RCC 7860 (cell line): ENCODE data around the gene ATF6.

Experiments used
- DNase-seq: peaks from one replicate; pipeline ENCODE4 v3.0.0-alpha.2; 2015; ENCODE audit warnings: low spot score
- FAIRE-seq: peaks from 2 replicates; lab custom pipeline; 2012; peaks lifted over from hg19 to GRCh38; lab: Jason Lieb, UNC

The ATF6 gene

DNA sequence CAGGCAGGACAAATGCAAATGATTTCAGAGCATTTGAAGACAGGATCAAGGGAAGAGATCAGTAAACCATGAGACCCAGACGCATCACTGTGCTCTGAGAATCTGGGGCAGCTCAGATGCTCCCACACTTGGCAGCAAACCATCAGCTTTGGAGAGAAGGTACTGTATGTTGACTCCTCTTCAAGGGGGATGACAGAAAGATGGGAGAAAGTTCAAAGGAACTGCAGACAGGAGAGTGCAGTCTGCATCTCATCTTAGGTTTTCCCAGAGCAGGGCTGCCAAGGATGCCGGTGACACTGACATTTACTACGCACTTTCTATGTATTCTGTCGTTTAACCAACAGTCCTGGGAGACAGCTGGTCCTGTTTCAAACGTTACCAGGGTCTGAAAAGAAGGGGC, 221.8 kb downstream of the ATF6 start:
- DNase-seq = no peak
- FAIRE-seq = no peak

DNA sequence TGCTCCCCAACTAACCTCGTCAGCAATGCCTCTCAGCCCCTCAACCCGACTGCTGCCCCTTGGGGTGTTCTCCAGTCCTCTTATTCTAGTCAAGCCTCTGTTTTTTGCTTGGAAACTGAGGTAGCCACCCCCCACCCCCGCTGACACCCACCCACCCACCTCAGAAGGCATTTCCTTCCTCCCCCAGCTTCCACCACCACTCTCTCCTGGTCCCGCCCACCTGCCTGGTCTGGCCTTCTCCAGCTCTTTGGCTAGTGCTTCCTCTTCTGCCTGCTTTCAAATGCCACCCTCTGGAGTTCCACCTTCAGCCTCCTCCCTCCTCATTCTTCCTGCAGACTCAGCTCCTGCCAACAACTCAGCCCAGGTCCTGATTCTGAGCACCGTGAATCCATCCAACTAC, 222.3 kb downstream of the ATF6 start:
- DNase-seq (no peak), FAIRE-seq (no peak)

DNA sequence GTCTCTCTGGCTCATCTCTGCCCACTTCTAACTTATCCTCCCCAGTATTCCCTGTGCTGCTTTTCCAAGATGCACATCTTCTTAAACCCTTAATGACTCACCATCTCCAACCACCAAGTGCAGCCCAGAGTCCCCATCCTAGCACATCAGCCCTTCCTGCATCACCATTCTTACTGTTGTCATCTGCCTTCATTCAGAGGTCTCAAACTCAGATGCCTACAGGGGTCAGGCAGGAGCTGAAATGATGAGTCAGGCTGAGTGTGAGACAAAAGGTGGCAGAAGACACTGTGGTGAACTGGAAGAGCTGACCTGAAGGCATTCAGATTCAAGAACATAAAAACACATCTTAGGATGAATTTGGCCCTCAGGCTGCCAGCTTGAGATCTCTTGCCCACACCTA, 223.0 kb downstream of the ATF6 start:
- DNase-seq (peak; percentile 42), FAIRE-seq (no peak)

DNA sequence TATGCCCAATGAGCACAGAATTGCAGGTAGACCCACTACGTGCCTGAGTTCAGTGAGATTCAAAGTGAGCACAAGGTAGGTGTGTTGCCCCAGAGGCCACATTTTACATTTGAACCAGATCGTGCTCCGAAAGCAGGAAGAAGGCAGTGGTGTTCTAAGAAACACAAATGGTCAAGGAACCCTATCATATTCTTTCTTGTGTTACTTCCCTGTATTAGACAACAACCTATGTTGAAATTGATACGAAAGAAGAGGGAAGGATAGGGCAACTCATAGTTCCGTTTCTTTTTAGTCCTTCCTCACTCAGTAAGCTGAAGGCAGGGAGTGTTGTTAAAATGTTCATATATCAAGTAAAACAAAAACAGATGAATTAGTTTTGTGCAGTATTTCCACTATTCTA, 223.7 kb downstream of the ATF6 start:
- no peak for FAIRE-seq
- DNase-seq = no peak

DNA sequence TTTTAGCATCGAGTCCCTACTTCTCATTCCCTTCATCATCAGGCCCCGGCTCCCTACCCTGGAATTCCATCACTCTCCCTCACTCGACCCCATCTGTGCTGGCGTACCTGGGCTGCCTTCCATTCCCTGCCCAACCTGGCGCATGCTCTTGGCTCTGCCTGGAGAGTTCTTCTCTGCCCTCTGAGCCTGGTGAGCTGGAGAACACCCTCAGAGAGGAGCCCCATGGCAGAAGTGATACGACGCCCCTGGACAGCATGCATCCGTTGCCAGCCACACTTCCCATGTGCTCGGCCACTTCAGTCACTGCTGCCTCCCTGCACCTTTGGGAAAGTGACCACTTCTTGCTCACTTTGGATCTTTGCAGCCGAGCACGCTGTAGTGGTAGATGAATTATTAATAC, 227.5 kb downstream of the ATF6 start:
- FAIRE-seq = no peak
- no peak for DNase-seq

DNA sequence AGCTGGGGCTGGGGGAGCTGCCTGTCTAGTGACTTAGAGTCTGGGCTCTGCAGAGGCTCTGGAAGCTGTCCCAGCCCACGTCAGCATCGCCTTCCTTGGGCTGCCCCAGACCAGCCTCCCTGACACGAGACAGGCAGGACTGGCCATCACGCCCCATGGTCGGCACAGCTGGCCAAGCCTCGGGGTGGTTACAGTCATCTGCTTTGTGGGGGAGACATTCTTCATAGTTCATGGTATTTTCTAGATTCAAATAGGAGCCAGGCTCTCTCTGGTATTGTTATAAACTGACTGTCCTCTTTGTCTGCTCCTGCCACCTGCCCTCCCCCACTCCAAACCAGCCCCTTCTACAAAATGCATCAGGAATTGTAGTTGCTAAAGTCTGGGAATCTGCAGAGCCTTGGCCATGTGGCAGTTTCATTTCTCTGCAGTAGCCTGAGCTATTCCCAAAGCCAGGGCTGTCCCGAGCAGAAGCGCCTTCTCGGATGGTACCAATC, 228.1 kb downstream of the ATF6 start:
- FAIRE-seq (no peak), DNase-seq (no peak)

DNA sequence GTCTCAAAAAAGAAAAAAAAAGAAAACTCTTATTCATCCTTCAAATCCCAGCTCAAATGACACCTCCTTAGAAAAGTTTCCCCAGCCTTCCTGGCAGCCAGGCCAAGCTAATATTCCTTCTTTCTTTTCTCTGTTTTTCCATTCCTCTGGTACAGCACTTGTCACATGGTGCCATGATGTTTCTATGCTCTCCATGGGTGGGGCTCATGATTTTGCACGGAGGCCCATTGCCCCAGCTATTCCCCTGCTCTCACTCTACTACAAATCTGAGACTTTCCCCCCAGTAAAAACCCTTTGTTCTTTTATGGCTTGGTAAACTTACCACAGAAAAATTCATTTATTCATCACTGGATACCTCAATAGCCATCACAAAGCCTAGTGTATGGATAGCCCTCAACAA, 231.0 kb downstream of the ATF6 start:
- no peak for DNase-seq
- FAIRE-seq = no peak

DNA sequence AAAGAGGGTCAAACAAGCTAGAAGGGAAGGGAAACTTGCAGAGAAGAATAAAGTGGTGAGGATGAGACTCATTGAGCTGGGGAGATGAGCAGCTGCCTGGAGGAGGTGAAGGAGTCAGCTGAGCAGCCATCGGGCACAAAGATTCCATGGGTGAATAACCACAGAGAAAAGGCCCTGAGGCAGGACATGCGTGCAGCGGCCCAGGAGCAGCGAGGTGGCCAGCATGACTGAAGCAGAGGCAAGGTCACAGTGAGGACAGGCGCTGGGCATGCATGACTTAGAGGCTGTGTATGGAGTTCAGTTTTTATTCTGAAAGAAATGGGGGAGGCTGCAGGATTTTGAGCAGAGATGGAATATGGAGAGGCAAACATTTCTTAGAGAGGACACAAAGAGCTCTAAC, 232.7 kb downstream of the ATF6 start:
- DNase-seq = peak; percentile 83
- FAIRE-seq = peak; percentile 87

DNA sequence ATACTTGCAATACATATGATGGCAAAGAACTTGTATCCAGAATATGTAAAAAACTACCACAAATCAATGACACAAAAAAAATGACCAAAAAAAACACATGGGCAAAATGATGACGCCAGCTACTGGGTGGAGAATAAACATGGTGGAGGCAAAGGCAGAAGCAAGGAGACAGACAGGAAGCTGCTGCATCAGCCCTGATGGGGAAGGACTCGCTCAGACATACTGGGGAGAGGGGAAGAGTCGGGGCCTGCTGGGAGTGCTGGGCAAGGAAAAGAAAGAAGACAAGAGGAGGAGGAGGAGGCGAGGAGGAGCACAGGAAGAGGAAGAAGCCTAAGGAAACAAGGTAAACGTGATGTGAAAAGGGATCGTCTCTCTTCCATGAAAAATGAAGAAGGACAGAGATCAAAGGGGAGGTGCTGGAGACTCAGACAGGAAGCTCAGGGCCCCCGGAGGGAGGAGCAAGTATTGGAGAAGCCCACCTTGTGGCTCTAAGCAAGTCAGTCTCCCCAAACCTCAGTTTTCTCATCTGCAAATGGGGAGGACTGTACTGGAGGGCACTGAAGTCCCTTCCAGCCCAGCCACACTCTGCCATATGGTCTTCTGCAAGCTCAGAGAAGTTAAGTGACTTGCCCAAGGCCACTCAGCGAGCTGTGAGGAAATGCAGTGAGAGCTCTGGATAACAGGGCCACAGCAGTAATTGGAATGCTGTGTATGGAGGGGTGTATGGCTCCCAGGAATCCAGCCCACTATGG, 233.4 kb downstream of the ATF6 start:
- DNase-seq (no peak), FAIRE-seq (no peak)

DNA sequence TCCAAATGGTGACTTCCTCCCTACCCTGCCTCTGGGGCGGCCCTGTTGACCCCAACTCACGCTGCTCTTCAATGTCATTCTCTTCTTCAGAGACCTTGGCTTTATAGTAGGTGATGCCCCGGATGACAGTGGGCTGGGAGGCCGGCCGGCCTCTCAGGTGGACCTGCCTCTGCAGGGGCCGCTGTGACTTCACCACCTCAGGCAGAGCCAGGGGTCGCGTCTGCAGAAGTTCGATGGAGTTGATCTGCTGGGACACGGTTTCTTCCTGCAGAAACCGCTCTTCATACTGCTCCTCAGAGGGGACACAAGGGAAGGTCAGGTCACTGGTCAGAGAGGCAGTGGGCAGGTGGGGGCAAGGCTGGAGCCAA, 233.9 kb downstream of the ATF6 start:
- FAIRE-seq = no peak
- no peak for DNase-seq

DNA sequence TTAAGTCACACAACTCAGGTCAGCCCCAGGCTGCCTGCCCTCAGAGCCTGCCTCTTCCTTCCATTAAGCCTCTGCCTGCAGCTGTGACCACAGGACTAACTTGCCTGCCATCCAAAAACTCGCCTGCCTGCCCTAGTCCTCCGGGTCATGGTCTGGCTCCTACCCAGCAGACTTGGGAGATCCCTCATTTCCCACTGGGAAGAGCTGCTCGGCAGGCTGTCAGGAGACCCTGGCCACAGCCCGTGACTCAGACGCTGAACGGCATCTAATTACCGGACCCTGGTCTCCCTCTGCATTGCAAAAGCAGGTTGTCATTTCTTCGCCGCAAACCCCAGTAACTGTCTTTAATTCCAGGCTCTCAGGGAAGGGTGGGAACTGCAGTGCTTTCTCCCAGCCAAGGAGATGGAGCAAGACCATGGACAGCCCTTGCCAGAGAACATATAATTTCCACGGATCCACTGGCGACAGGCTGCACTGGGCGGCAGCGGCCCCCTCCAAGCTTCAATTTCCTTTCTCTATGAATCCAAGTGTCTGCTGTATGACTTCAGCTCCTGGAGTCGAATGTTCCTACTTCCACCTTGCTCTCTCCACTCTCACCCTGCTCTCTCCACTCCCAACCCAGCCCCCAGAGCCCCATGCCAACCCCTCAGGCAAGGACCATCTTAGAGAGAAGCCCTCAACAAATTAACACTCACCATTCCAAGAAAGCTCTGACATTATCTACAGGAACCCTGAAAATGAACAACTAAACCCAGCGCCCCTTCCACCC, 237.1 kb downstream of the ATF6 start:
- FAIRE-seq (peak; percentile 94), DNase-seq (peak; percentile 96)

DNA sequence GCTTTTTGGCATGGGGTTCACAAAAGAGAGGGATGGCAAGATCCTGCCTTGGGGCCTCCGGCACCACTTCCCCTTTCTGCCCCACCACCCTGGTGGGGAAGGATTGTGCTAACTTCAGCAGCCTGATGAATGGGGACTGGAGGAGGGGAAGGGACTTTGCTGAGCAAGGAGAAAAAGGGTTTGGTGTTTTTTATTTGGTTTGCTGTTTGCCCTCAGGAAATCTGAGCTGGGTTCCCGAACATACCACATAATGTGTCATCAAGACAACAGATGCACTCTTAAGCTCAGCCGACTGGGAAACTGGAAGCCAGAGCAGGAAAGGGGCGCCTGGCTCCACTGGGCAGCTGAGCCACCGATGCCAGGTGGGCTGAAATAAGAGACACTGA, 237.7 kb downstream of the ATF6 start:
- FAIRE-seq = peak; percentile 84
- DNase-seq = peak; percentile 70

DNA sequence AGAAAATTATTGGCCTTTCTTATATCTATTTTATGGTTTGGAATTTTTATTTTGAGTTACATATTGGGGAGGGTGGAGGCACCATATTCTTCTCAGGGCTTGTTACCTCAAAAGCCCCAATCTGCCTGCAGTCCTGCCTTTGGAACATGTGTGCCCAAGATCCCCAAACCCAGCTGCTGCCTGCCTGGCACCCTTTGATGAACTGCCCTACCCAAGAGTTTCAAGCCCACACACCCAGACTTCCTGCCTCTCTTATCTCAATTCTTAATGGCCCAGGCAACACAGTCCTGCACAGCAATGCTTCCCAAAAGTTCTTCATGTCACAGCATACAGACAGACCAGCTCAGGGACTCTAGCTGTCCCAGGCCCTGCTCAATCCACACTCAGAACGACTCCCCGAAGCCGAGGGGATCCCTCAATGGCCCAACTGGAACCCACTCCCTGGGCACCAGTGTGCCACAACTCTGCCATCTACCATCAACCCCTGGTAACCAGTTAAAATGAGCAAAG, 238.4 kb downstream of the ATF6 start:
- FAIRE-seq (no peak), DNase-seq (no peak)

DNA sequence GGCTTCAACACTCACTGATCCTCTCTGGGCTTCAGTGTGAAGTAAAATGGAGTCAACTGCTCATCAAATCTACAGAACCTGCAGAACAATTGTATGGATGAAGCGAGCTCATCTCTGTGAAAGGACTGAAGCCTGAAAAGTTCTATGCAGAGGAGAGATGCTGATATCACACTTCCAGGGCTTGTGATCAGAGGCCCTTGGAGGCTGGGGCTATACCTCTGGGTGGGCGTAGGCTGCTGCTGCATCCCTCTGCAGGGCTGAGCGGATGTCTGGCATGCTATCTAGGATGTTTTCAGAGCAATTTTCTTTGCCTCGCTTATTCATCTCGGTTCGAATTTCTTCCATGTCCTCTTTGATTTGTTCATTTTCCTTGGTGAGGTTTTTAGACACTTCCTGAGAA, 240.0 kb downstream of the ATF6 start:
- DNase-seq (no peak), FAIRE-seq (no peak)

DNA sequence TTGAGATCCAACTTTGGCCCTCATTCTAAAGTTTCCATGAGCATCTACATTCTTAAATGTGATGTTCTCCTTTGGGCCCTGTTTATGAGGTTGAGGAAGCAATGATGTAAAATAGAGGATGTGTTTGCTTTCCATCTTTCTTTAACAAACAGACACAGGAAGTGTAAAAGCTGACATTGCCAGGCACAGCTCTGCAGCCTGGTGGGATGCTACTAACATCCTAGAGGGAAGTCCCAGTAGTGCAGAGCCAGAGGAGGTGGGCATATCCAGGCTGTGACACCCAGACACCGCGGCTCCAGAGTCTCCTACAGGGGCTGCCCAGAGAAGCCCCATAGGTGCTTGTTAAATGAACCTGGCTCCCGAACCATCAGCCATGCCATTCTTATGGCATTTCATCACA, 241.3 kb downstream of the ATF6 start:
- DNase-seq = no peak
- FAIRE-seq = no peak

DNA sequence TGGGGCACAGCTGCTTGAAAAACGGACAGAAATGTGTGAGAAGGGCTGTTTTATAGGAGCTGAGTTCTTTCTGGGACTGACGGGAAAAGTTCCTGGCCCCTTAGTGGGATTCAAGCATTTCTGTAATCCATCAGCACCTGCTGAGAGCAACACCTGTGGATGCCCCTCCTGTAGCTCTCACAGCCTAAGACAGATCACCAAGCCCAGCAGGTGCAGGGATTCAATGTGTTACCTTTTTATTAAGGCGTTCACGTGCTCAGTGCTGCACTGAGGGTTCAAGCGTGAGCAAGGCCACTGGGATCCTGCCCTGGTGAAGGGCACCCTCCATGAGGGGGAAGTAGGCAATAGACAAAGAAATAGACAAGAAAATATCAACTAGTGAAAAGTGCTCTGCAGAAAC, 242.7 kb downstream of the ATF6 start:
- DNase-seq (no peak), FAIRE-seq (no peak)

DNA sequence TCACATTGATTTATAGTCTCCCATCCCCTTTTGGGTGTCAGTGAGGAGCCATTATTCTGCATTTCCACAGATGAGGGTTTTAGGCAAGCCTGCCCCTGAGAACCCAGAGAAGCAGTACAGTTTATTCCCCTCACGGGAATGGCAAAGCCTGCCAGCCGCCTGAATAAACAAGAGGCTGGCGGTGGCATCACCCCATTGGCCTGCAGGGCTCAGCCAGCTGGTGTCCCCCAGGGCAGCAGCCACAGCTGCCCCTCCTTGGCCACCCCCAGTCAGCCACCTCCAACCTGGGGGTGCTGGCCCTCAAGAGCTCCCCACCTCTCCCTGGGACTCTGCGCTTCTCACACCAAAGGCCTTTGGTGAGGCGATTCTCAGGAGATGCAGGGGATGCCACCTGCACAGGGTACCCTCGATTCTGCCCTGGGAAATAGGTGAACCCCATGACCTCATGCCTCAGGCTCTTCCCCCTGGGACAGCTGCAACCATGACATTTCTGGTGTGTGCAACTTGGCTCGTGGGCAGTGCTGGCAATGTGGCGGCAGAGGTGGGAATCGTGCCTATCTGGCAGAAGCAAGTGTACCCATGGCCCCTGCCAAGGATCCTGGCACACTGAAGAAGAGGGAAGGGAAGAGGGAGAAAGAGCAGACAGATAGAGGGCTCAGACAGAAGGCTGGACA, 243.5 kb downstream of the ATF6 start:
- FAIRE-seq (no peak), DNase-seq (no peak)

DNA sequence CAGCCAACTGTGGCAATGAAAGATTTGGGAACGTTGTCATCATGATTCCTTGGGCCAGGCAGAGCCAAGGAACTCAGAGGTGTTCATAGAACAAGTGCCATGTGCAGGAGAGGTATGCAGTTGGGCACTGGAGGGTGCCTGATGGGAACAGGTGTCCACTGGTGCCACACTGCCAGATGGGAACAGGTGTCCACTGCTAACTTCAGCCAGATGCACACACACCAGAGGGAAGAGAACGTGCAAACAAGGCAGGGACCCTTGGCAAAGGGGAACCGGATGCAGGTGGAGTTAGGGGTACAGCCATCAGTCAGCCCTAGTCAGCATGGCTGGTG, 244.0 kb downstream of the ATF6 start:
- FAIRE-seq = no peak
- no peak for DNase-seq

DNA sequence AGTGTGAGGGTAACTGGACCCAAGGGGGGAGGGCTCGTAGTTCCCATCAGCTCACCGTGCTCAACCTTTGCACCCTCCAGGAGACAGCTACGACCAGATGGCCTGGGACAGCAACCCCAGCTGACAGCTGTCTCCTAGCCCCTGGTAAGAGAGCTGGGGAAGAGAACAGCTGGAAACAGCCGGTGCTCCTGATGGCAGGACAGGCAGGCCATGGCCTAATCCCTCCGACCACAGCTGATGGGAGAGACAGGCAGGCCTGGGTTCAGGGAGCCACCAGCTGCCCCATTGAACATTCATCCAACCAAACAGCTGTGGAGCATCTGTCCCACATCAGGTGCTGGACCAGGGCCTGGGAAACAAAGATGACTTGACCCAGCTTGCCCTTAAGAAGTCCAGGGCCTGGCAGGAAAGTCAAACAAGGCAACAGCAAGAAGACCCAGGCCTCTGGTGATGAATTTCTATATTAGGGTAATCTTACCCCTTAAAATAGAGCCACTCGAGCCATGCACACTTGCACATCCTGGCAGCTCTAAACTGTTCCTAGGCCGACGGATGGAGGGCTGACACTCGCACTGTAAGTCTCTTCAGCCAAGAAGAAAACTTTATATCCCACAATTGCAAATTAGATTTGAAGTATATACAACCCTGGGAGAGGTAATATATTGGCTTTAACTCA, 245.4 kb downstream of the ATF6 start:
- DNase-seq = no peak
- no peak for FAIRE-seq

DNA sequence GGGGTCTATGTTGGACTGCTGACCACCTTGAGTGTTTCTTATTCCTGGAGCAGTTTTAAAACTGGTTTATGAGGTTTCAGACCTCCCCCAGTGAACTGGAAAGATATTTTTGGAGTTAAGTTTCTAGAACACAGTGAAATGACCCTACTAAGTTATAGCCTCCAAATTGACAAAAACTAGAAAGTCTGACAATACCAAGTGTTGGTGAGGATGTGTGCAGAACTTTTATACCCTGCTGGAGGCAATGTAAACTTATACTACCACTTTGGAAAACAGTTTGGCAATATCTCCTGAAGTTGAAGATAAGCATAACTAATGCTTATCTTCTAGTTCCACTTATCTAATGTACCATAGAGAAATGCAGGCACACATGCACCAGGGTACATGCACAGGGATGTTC, 247.2 kb downstream of the ATF6 start:
- DNase-seq (no peak), FAIRE-seq (no peak)
